Measurements from ENCODE around the gene MRPL23.

MRPL23 gene

GRCh38 chr11:1933416-1934334, 13.5 kb upstream of the MRPL23 start:
- TF ChIP-seq Cebpa-rat (IDR thresholded peaks at IDR 0.05) = no peak
- peaks cover 52% of the 10 kb centered on the region for H3K4me1 ChIP-seq

GRCh38 chr11:1934335-1935155, 12.6 kb upstream of the MRPL23 start:
- Histone ChIP-seq H4K20me1 (no peaks in the 10 kb centered on the region), H3K27me3 (no peaks in the 10 kb centered on the region; the same call in 1 of the 2 replicates), H3K4me1 (peaks cover 58% of the 10 kb centered on the region), H3K36me3 (no peaks in the 10 kb centered on the region), H3K4me2 (peak overlapping the region; percentile 67), H3K9ac (no peak overlapping the region), H3K27ac (0 out of 2 replicates have a peak overlapping the region, but pooled peaks have one; percentile 18), H3K9me3 (no peaks in the 10 kb centered on the region), H3K4me3 (no peak overlapping the region)
- TF ChIP-seq Cebpa-rat (IDR thresholded peaks at IDR 0.05) = no peak

More at GRCh38 chr11:1933416-1934334, 13.5 kb upstream of the MRPL23 start:
- Histone ChIP-seq H3K4me3 (no peak overlapping the region), H3K27ac (no peak overlapping the region), H3K27me3 (no peaks in the 10 kb centered on the region; the same call in 1 of the 2 replicates), H3K9me3 (no peaks in the 10 kb centered on the region), H3K9ac (no peak overlapping the region), H3K36me3 (no peaks in the 10 kb centered on the region), H3K4me2 (peak overlapping the region; percentile 67; the same call in 1 of the 2 replicates), H4K20me1 (no peaks in the 10 kb centered on the region)

- TF ChIP-seq Cebpa-rat (IDR thresholded peaks at IDR 0.05) = no peak
- Histone ChIP-seq H3K36me3 (no peaks in the 10 kb centered on the region), H3K27me3 (no peaks in the 10 kb centered on the region; the same call in 1 of the 2 replicates), H3K27ac (peak overlapping the region; percentile 18; the same call in 1 of the 2 replicates), H3K9me3 (no peaks in the 10 kb centered on the region), H3K4me1 (peaks cover 50% of the 10 kb centered on the region), H3K4me2 (peak overlapping the region; percentile 67), H3K4me3 (no peak overlapping the region), H4K20me1 (no peaks in the 10 kb centered on the region), H3K9ac (no peak overlapping the region)
These were observed 11.7 kb upstream of the MRPL23 start for GRCh38 chr11:1935156-1936071.

GRCh38 chr11:1936072-1936780, 10.9 kb upstream of the MRPL23 start:
- no peaks in the 10 kb centered on the region for H3K9me3 ChIP-seq
- no peaks in the 10 kb centered on the region for H3K36me3 ChIP-seq
- no peaks in the 10 kb centered on the region for H4K20me1 ChIP-seq
- H3K4me2 ChIP-seq = peak overlapping the region; percentile 67
- no peak overlapping the region for H3K4me3 ChIP-seq
- H3K27ac ChIP-seq = no peak overlapping the region
- TF ChIP-seq Cebpa-rat (IDR thresholded peaks at IDR 0.05) = no peak
- no peak overlapping the region for H3K9ac ChIP-seq
- H3K27me3 ChIP-seq = no peaks in the 10 kb centered on the region; the same call in 1 of the 2 replicates
- peaks cover 47% of the 10 kb centered on the region for H3K4me1 ChIP-seq

GRCh38 chr11:1936781-1937615, 10.1 kb upstream of the MRPL23 start:
- Histone ChIP-seq H3K9me3 (no peaks in the 10 kb centered on the region), H3K4me3 (no peak overlapping the region), H3K4me1 (peaks cover 40% of the 10 kb centered on the region), H3K9ac (no peak overlapping the region), H4K20me1 (no peaks in the 10 kb centered on the region), H3K4me2 (no peak overlapping the region), H3K36me3 (no peaks in the 10 kb centered on the region), H3K27ac (no peak overlapping the region), H3K27me3 (no peaks in the 10 kb centered on the region; the same call in 1 of the 2 replicates)
- TF ChIP-seq Cebpa-rat (IDR thresholded peaks at IDR 0.05) = no peak

GRCh38 chr11:1937616-1938342, 9.4 kb upstream of the MRPL23 start:
- TF ChIP-seq Cebpa-rat (IDR thresholded peaks at IDR 0.05) = no peak
- H3K36me3 ChIP-seq = no peaks in the 10 kb centered on the region
- peaks cover 44% of the 10 kb centered on the region for H3K4me1 ChIP-seq
- H3K4me2 ChIP-seq = no peak overlapping the region
- H3K9me3 ChIP-seq = no peaks in the 10 kb centered on the region
- no peak overlapping the region for H3K27ac ChIP-seq
- H3K27me3 ChIP-seq = no peaks in the 10 kb centered on the region
- H3K9ac ChIP-seq = no peak overlapping the region
- no peaks in the 10 kb centered on the region for H4K20me1 ChIP-seq
- H3K4me3 ChIP-seq = no peak overlapping the region

- Histone ChIP-seq H3K36me3 (no peaks in the 10 kb centered on the region), H4K20me1 (no peaks in the 10 kb centered on the region), H3K4me2 (0 out of 2 replicates have a peak overlapping the region, but pooled peaks have one; percentile 2), H3K9me3 (no peaks in the 10 kb centered on the region), H3K27me3 (no peaks in the 10 kb centered on the region), H3K4me3 (no peak overlapping the region), H3K4me1 (peaks cover 45% of the 10 kb centered on the region), H3K9ac (no peak overlapping the region), H3K27ac (no peak overlapping the region)
- TF ChIP-seq Cebpa-rat (IDR thresholded peaks at IDR 0.05) = no peak
These were observed 8.7 kb upstream of the MRPL23 start for GRCh38 chr11:1938343-1939005.
